HepG2 (cell line): ENCODE measurements around the gene HELZ2. TPM values are rescaled to one million over a fixed set of nuclear protein-coding genes. Genes with fewer than 3 reads are reported as not detected.

ENCODE experiments used
- ATAC-seq: fragments of 200-7000 bp; cut with Tn5 transposase; 3 replicates; pipeline ENCODE4 v1.9.1; 2020; ENCODE audit warnings: mild to moderate bottlenecking, moderate library complexity
- BruUV-seq: library from RNA; stranded (reverse); fragments of 400-500 nt; replicated peaks from 2 replicates; lab custom pipeline; 2021; lab: Mats Ljungman, UMichigan
- CTCF ChIA-PET: fragments of 300-600 bp; formaldehyde crosslinking; extraction: SDS; loops from one replicate; lab custom pipeline; 2021; ENCODE audit warnings: low total read pairs, inconsistent platforms, low intra/inter-chr PET ratio; lab: Yijun Ruan, JAX
- POLR2A ChIA-PET: fragments of 350-600 bp; sonication (Branson Sonifier 250); formaldehyde crosslinking; loops from one replicate; lab custom pipeline; 2020; ENCODE audit warnings: antibody characterized with exemption, inconsistent platforms; lab: Yijun Ruan, JAX
- DNase-seq: peaks from one replicate; pipeline ENCODE4 v3.0.0-alpha.2; 2015; ENCODE audit warnings: low spot score
- FAIRE-seq: peaks from 3 replicates; lab custom pipeline; 2011; peaks lifted over from hg19 to GRCh38; lab: Jason Lieb, UNC
- H2AFZ ChIP-seq: one replicate; pipeline ENCODE4 v1.6.1; 2011; ENCODE audit warnings: low read length, inconsistent platforms
- H3K27ac ChIP-seq: fragments of 300-600 bp; 3 replicates; pipeline ENCODE4 v1.8.0; 2011; ENCODE audit warnings: mixed run types, mild to moderate bottlenecking, mixed read lengths, low read length, inconsistent platforms; ENCODE audit not compliant: insufficient read depth; ENCODE audit errors: extremely low read length
- H3K27me3 ChIP-seq, 2 experiments: fragments of 200-600 bp in 1 of 2; 2 replicates in 1 of 2; 3 replicates in 1 of 2; pipeline versions ENCODE4 v1.6.0 to v1.8.0; 2011; ENCODE audit warnings: low read length in 2 of 2, mild to moderate bottlenecking in 2 of 2, moderate library complexity in 2 of 2, inconsistent platforms in 1 of 2; ENCODE audit not compliant: insufficient read depth in 2 of 2, control insufficient read depth in 1 of 2
- H3K36me3 ChIP-seq, 2 experiments: fragments of 200-600 bp in 1 of 2; replicated peaks in 1 of 2; 2 replicates in 1 of 2; 3 replicates in 1 of 2; pipeline versions ENCODE4 v1.5.1 to v1.8.0; 2011; ENCODE audit warnings: low read length in 2 of 2, inconsistent platforms in 1 of 2; ENCODE audit not compliant: insufficient read depth in 2 of 2, control insufficient read depth in 1 of 2
- H3K4me1 ChIP-seq: 2 replicates; pipeline ENCODE4 v1.5.1; 2012; ENCODE audit warnings: low read length, inconsistent platforms; ENCODE audit not compliant: insufficient read depth
- H3K4me2 ChIP-seq: 2 replicates; pipeline ENCODE4 v1.6.0; 2011; ENCODE audit warnings: low read depth, low read length, inconsistent platforms
- H3K4me3 ChIP-seq, 3 experiments: fragments of 200-600 bp in 1 of 3; sonication (generic), shearing (Covaris generic) in 1 of 3; replicated peaks in 1 of 3; 2 replicates each; pipeline ENCODE4 v1.5.1; 2011 to 2016; ENCODE audit warnings: low read length in 3 of 3, inconsistent platforms in 2 of 3, low read depth in 2 of 3, mild to moderate bottlenecking in 2 of 3, control low read depth in 1 of 3, mixed read lengths in 1 of 3; ENCODE audit not compliant: insufficient read depth in 1 of 3
- H3K79me2 ChIP-seq: one replicate; pipeline ENCODE4 v1.6.1; 2011; ENCODE audit warnings: low read length, inconsistent platforms; ENCODE audit not compliant: insufficient read depth
- H3K9ac ChIP-seq: 2 replicates; pipeline ENCODE4 v1.6.0; 2011; ENCODE audit warnings: mild to moderate bottlenecking, low read depth, low read length, inconsistent platforms; ENCODE audit not compliant: insufficient read depth
- H3K9me3 ChIP-seq: 2 replicates; pipeline ENCODE4 v1.5.1; 2012; ENCODE audit warnings: mild to moderate bottlenecking, low read length
- H4K20me1 ChIP-seq: 2 replicates; pipeline ENCODE4 v1.6.0; 2011; ENCODE audit warnings: inconsistent platforms, mild to moderate bottlenecking, low read length, moderate library complexity; ENCODE audit not compliant: insufficient read depth
- HMG20A ChIP-seq: IDR thresholded peaks from 2 replicates; pipeline ENCODE4 v1.6.1; 2016; ENCODE audit warnings: borderline replicate concordance
- HNRNPLL ChIP-seq: fragments of 200-400 bp; formaldehyde crosslinking; IDR thresholded peaks from 2 replicates; pipeline ENCODE4 v1.6.1; 2017; ENCODE audit warnings: mild to moderate bottlenecking, low read depth, low read length; ENCODE audit not compliant: poor library complexity, severe bottlenecking
- ZNF354B ChIP-seq: sonication (generic); formaldehyde crosslinking; IDR thresholded peaks from 2 replicates; pipeline ENCODE4 v1.8.0; 2022; ENCODE audit warnings: mild to moderate bottlenecking, missing genetic modification reagents
- ZNF776 ChIP-seq: sonication (generic); formaldehyde crosslinking; IDR thresholded peaks from 2 replicates; pipeline ENCODE4 v1.4.0; 2020; ENCODE audit warnings: mild to moderate bottlenecking, missing genetic modification reagents
- WGBS: methylation state at CpG from one replicate; pipeline ENCODE4 v1.1.6; 2017; ENCODE audit warnings: low lambda C conversion rate; 5-methylcytosine and 5-hydroxymethylcytosine counted together
- in situ Hi-C: cut with HindIII; loops from 2 replicates; pipeline ENCODE4 v1.10.0; 2017; ENCODE audit warnings: low pct_unique_long_range_greater_than_20kb; ENCODE audit not compliant: extremely low pct_ligation_motif_present
- intact Hi-C: fragments of 100-400 bp; cut with micrococcal nuclease; formaldehyde crosslinking; loops from one replicate; pipeline ENCODE4 v1.10.0; 2022; ENCODE audit not compliant: unreplicated experiment
- polyA plus RNA-seq, 8 experiments: library from polyadenylated mRNA; depleted of rRNA in 3 of 8; stranded (reverse) in 7 of 8; unstranded in 1 of 8; fragments of >200 nt; fragmentation: Illumina TruSeq in 4 of 8; extraction: Trizol in 4 of 8; gene quantifications; 2 replicates each; pipeline versions ENCODE4 v1.2.1 to v1.2.3, GENCODE V29; 2011 to 2016; ENCODE audit warnings: low read depth in 4 of 8, missing spikeins in 1 of 8, mixed read lengths in 1 of 8; ENCODE audit not compliant: insufficient read depth in 1 of 8
- total RNA-seq, 5 experiments: library from RNA; depleted of rRNA; stranded (reverse); fragments of >200 nt; fragmentation: Illumina TruSeq; extraction: Trizol; gene quantifications; 2 replicates each; pipeline ENCODE4 v1.2.3, GENCODE V29; 2016; ENCODE audit warnings: low read depth in 1 of 5
- TF ChIP-seq, protein P1 (sequence below): sonication (generic); formaldehyde crosslinking; IDR thresholded peaks from 2 replicates; pipeline ENCODE4 v1.4.0; 2020; ENCODE audit warnings: missing genetic modification reagents, mild to moderate bottlenecking, borderline replicate concordance
- TF ChIP-seq, protein P2 (sequence below): IDR thresholded peaks from 2 replicates; pipeline ENCODE4 v1.6.1; 2018; ENCODE audit warnings: missing genetic modification reagents
- TF ChIP-seq, protein P3 (sequence below): sonication (generic); formaldehyde crosslinking; IDR thresholded peaks from 2 replicates; pipeline ENCODE4 v1.4.0; 2020; ENCODE audit warnings: mild to moderate bottlenecking, missing genetic modification reagents
- TF ChIP-seq, protein P4 (sequence below): sonication (generic); formaldehyde crosslinking; IDR thresholded peaks from 2 replicates; pipeline ENCODE4 v1.8.0; 2022; ENCODE audit warnings: missing genetic modification reagents, mild to moderate bottlenecking, inconsistent platforms, borderline replicate concordance

HELZ2 gene
- total and polyA plus RNA-seq, 2 of the 13 experiments (the other 11 are each of a cell fraction or from before 2014, with no cell fraction given): 9.6 to 10.1 TPM

DNA sequence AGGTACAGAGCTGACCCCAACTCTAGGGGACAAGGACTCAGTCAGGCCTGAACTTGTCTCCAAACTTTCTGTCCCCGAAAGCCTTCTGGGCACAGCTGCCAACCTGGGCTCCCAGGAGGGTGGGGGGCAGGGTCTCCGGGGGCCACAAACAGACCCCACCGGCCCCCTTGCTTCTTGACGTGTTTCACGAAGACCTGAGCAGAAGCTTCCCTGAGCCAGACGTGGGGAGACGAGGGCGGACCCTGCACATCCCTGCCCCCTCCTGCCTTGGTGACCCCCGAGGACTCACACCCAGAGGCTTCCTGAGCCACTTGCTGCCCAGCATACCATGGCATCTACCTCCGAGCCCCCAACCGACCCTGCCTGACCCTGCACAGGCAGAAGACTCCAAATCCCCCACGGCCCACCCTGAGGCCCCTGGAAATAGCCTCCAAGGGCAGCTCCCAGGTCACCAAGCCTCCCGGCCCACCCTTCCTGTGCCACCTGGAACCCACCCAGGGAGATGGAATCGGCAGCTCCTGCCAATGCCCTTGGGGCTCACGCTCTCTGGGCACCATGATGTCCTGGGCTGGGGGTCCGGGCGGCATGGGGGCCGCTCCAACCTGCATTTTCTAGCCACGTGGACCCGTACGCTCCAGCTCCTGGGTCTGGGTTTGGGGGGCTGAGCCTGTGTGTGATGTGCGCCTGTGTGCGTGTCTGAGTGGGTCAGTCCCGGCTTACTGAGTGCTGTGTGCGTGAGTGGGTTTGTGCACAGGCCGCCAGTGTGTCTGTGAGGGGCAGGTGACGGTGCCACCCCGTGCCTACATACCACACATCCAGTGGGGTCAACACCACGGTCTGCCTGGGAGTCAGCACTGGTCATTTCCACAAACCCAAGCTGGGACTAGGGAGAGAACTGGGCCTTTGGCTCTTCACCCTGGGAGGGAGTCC is 34.3 kb downstream of the HELZ2 start:
- Histone ChIP-seq H3K9ac (no peak overlapping the region), H4K20me1 (no peaks in the 10 kb centered on the region), H3K79me2 (no peaks in the 10 kb centered on the region), H3K27ac (no peak overlapping the region), H3K4me2 (peak overlapping the region; percentile 54; the same call in 1 of the 2 replicates), H3K4me3 (peak overlapping the region in 1 of 3 experiments; percentile 15; a peak in 1 of 6 replicates), H3K27me3 (peaks cover 41 to 69% of the 10 kb centered on the region in 2 experiments), H2AFZ (no peak overlapping the region), H3K9me3 (no peaks in the 10 kb centered on the region), H3K4me1 (peaks cover 51% of the 10 kb centered on the region), H3K36me3 (no peaks in the 10 kb centered on the region)
- ATAC-seq: no peak
- CTCF ChIA-PET: interaction anchor here (2.7 kb wide), 1 partner anchor 40 kb away, joined by 29 read pairs; no protein-coding TSS in a partner anchor
- in situ Hi-C loops (loop anchor here (5.0 kb wide), 1 partner anchor 38 kb away; no protein-coding TSS in a partner anchor), intact Hi-C loops (loop anchor here (2.0 to 10.0 kb wide), 5 partner anchors 88 to 433 kb away; partner anchors contain the start of genes GMEB2, LIME1, RTEL1 and SLC2A4RG)
- 49% methylated on average over 24 of the region's 29 CpGs for WGBS
- no peak for DNase-seq
- peak; percentile 12 for TF ChIP-seq HNRNPLL
- TF ChIP-seq, protein P1, sequence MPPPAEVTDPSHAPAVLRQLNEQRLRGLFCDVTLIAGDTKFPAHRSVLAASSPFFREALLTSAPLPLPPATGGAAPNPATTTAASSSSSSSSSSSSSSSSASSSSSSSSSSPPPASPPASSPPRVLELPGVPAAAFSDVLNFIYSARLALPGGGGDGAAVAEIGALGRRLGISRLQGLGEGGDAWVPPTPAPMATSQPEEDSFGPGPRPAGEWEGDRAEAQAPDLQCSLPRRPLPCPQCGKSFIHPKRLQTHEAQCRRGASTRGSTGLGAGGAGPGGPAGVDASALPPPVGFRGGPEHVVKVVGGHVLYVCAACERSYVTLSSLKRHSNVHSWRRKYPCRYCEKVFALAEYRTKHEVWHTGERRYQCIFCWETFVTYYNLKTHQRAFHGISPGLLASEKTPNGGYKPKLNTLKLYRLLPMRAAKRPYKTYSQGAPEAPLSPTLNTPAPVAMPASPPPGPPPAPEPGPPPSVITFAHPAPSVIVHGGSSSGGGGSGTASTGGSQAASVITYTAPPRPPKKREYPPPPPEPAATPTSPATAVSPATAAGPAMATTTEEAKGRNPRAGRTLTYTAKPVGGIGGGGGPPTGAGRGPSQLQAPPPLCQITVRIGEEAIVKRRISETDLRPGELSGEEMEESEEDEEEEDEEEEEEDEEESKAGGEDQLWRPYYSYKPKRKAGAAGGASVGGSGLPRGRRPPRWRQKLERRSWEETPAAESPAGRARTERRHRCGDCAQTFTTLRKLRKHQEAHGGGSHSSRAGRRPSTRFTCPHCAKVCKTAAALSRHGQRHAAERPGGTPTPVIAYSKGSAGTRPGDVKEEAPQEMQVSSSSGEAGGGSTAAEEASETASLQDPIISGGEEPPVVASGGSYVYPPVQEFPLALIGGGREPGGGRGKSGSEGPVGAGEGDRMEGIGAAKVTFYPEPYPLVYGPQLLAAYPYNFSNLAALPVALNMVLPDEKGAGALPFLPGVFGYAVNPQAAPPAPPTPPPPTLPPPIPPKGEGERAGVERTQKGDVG (CRISPR knock-in tag): 0 out of 2 replicates have a peak, but pooled peaks have one; percentile 15
- 0 out of 2 replicates have a peak, but pooled peaks have one; percentile 24 for TF ChIP-seq ZNF776 (CRISPR knock-in tag)
- TF ChIP-seq ZNF354B: no peak
- TF ChIP-seq HMG20A (CRISPR knock-in tag): no peak
- TF ChIP-seq, protein P2, sequence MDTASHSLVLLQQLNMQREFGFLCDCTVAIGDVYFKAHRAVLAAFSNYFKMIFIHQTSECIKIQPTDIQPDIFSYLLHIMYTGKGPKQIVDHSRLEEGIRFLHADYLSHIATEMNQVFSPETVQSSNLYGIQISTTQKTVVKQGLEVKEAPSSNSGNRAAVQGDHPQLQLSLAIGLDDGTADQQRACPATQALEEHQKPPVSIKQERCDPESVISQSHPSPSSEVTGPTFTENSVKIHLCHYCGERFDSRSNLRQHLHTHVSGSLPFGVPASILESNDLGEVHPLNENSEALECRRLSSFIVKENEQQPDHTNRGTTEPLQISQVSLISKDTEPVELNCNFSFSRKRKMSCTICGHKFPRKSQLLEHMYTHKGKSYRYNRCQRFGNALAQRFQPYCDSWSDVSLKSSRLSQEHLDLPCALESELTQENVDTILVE (CRISPR knock-in tag): no peak
- TF ChIP-seq, protein P3, sequence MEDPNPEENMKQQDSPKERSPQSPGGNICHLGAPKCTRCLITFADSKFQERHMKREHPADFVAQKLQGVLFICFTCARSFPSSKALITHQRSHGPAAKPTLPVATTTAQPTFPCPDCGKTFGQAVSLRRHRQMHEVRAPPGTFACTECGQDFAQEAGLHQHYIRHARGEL (CRISPR knock-in tag): 0 out of 2 replicates have a peak, but pooled peaks have one; percentile 46
- TF ChIP-seq, protein P4, sequence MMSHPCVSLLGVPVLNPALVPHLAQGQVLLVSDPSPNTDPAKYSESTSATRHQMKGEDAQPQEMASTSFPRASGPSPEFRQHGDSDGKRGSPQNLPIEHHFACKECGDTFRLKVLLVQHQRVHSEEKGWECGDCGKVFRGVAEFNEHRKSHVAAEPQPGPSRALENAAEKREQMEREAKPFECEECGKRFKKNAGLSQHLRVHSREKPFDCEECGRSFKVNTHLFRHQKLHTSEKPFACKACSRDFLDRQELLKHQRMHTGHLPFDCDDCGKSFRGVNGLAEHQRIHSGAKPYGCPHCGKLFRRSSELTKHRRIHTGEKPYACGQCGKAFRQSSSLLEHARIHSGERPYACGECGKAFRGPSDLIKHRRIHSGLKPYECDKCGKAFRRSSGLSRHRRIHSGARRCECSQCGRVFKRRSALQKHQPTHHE: no peak
- FAIRE-seq: no peak
- POLR2A ChIA-PET: interaction anchor here (0.8 to 2.2 kb wide), 3 partner anchors 18 to 325 kb away, joined by 3 to 11 read pairs (median 3); partner anchors contain the start of genes PPDPF, RTEL1 and TPD52L2
- BruUV-seq: no TSS peak
